Fibroblast of lung (primary cell): ENCODE measurements around the gene GRB10. TPM values are rescaled to one million over a fixed set of nuclear protein-coding genes. Genes with fewer than 3 reads are reported as not detected.

Source experiments
- DNase-seq, 2 donors: peaks; one replicate each; pipeline versions ENCODE4 v3.0.0 to v3.0.0-alpha.2; 2010; ENCODE audit warnings: low read depth in 2 of 2
- H2AFZ ChIP-seq: 2 replicates; pipeline ENCODE4 v1.5.1; 2012; ENCODE audit warnings: low read length, control low read depth, inconsistent platforms
- H3K27ac ChIP-seq: 2 replicates; pipeline ENCODE4 v1.5.1; 2011; ENCODE audit warnings: low read length, control low read depth; ENCODE audit not compliant: insufficient read depth
- H3K27me3 ChIP-seq: 2 replicates; pipeline ENCODE4 v1.5.1; 2011; ENCODE audit warnings: mild to moderate bottlenecking, low read length; ENCODE audit not compliant: control insufficient read depth, insufficient read depth
- H3K36me3 ChIP-seq: 2 replicates; pipeline ENCODE4 v1.5.1; 2011; ENCODE audit warnings: low read length; ENCODE audit not compliant: control insufficient read depth, insufficient read depth
- H3K4me1 ChIP-seq: 2 replicates; pipeline ENCODE4 v1.5.1; 2011; ENCODE audit warnings: low read length; ENCODE audit not compliant: control insufficient read depth, insufficient read depth; ENCODE audit errors: extremely low read depth
- H3K4me2 ChIP-seq: 2 replicates; pipeline ENCODE4 v1.5.1; 2011; ENCODE audit warnings: low read length, control low read depth; ENCODE audit not compliant: insufficient read depth; ENCODE audit errors: extremely low read depth
- H3K4me3 ChIP-seq, 4 experiments: fragments of 200-600 bp in 1 of 4; sonication (generic) in 1 of 4; replicated peaks in 1 of 4; 2 replicates each; pipeline ENCODE4 v1.5.1; 2011 to 2016; ENCODE audit warnings: low read length in 4 of 4, low read depth in 3 of 4, mild to moderate bottlenecking in 3 of 4, control low read depth in 2 of 4, inconsistent platforms in 1 of 4, mixed read lengths in 1 of 4; ENCODE audit not compliant: insufficient read depth in 1 of 4; ENCODE audit errors: control extremely low read depth in 1 of 4
- H3K79me2 ChIP-seq: 2 replicates; pipeline ENCODE4 v1.5.1; 2012; ENCODE audit warnings: mild to moderate bottlenecking, low read length, inconsistent platforms; ENCODE audit not compliant: control insufficient read depth, insufficient read depth
- H3K9ac ChIP-seq: 2 replicates; pipeline ENCODE4 v1.5.1; 2011; ENCODE audit warnings: mild to moderate bottlenecking, low read length, control low read depth; ENCODE audit not compliant: insufficient read depth
- H3K9me3 ChIP-seq: 2 replicates; pipeline ENCODE4 v1.5.1; 2012; ENCODE audit warnings: low read depth, low read length; ENCODE audit not compliant: control insufficient read depth, insufficient read depth
- H4K20me1 ChIP-seq: 2 replicates; pipeline ENCODE4 v1.5.1; 2011; ENCODE audit warnings: low read length; ENCODE audit not compliant: control insufficient read depth, insufficient read depth; ENCODE audit errors: extremely low read depth
- EZH2 ChIP-seq: IDR thresholded peaks from 2 replicates; pipeline ENCODE4 v1.5.1; 2012; ENCODE audit warnings: low read length, control low read depth, mild to moderate bottlenecking; ENCODE audit errors: missing control alignments
- polyA plus RNA-seq, 2 donors: library from polyadenylated mRNA; depleted of rRNA in 1 of 2; stranded (reverse) in 1 of 2; unstranded in 1 of 2; fragments of >200 nt; gene quantifications; 2 replicates each; pipeline ENCODE4 v1.2.1, GENCODE V29; 2011 to 2012; ENCODE audit warnings: missing spikeins in 1 of 2
- total RNA-seq: library from RNA; depleted of rRNA; stranded (reverse); fragments of >200 nt; gene quantifications from 2 replicates; pipeline ENCODE4 v1.2.1, GENCODE V29; 2014
- TF ChIP-seq, protein P1 (sequence below), 2 donors: IDR thresholded peaks in 1 of 2; conservative IDR thresholded peaks in 1 of 2; 1 replicate in 1 of 2; 2 replicates in 1 of 2; pipeline ENCODE4 v1.5.1; 2011 to 2012; ENCODE audit warnings: low read length in 2 of 2, control low read depth in 1 of 2, inconsistent platforms in 1 of 2, low read depth in 1 of 2, mild to moderate bottlenecking in 1 of 2

The GRB10 gene
- total and polyA plus RNA-seq, 2 donors (not counting 1 experiment from before 2014, with no cell fraction given) = 11.1 to 64.1 TPM

DNA sequence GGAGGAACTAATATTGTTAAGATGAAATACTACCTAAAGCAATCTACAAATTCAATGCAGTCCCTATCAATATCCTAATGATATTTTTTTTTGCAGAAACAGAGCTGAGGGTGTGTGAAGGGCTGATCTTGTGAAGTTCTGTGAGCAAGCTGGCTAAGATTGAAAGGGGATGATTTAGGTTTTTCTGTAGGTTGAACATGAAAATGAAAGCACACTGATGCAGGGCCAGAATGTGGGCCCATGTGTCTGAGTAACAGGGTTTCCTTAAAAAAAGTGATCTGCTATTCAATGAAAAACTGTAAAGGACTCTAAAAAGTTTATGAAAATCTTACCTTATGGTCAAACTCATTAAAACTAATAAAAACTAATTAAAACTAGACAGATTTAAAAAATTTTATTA, 47.4 kb downstream of the GRB10 start:
- H3K4me1 ChIP-seq = peaks cover 8% of the 10 kb centered on the region
- H3K36me3 ChIP-seq = no peaks in the 10 kb centered on the region
- H3K27ac ChIP-seq = no peak overlapping the region
- peaks cover 12% of the 10 kb centered on the region for H3K79me2 ChIP-seq
- H4K20me1 ChIP-seq = no peaks in the 10 kb centered on the region
- H3K4me3 ChIP-seq = no peak overlapping the region
- no peak overlapping the region for H3K9ac ChIP-seq
- DNase-seq = no peak
- H3K4me2 ChIP-seq = no peak overlapping the region
- H3K9me3 ChIP-seq = no peaks in the 10 kb centered on the region
- H2AFZ ChIP-seq = no peak overlapping the region
- TF ChIP-seq EZH2 = no peak
- TF ChIP-seq, protein P1, sequence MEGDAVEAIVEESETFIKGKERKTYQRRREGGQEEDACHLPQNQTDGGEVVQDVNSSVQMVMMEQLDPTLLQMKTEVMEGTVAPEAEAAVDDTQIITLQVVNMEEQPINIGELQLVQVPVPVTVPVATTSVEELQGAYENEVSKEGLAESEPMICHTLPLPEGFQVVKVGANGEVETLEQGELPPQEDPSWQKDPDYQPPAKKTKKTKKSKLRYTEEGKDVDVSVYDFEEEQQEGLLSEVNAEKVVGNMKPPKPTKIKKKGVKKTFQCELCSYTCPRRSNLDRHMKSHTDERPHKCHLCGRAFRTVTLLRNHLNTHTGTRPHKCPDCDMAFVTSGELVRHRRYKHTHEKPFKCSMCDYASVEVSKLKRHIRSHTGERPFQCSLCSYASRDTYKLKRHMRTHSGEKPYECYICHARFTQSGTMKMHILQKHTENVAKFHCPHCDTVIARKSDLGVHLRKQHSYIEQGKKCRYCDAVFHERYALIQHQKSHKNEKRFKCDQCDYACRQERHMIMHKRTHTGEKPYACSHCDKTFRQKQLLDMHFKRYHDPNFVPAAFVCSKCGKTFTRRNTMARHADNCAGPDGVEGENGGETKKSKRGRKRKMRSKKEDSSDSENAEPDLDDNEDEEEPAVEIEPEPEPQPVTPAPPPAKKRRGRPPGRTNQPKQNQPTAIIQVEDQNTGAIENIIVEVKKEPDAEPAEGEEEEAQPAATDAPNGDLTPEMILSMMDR (conservative IDR thresholded peaks at IDR 0.05 in 1 of 2, IDR thresholded peaks at IDR 0.05 in 1 of 2; ENCODE audit: low read depth in 1 of 2, low read length in 2 of 2) = no peak
- no peaks in the 10 kb centered on the region for H3K27me3 ChIP-seq

DNA sequence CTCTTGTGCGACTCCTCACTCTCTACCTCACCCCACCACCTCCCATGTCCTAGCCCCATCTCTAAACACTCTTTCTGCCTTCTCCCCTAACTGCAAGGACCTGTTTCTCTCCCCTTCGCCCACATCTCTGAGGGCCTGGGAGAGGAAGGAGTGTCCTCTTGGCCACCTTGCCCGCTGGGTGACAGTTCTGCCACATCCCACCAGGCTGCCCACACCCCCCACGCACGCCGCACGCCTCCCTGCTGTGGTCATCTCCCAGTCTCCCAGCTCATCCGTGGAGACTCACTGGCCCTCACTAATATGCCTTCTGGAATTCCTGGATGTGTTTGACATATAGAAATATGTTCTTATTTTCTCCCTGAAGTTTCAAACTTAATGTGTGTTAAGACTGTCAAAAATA, 48.5 kb downstream of the GRB10 start:
- Histone ChIP-seq H3K27ac (no peak overlapping the region), H3K36me3 (no peaks in the 10 kb centered on the region), H3K4me3 (no peak overlapping the region), H3K4me1 (peaks cover 10% of the 10 kb centered on the region), H3K9me3 (no peaks in the 10 kb centered on the region), H3K4me2 (no peak overlapping the region), H3K79me2 (peaks cover 12% of the 10 kb centered on the region), H3K27me3 (no peaks in the 10 kb centered on the region), H2AFZ (no peak overlapping the region), H4K20me1 (no peaks in the 10 kb centered on the region), H3K9ac (no peak overlapping the region)
- no peak for DNase-seq
- TF ChIP-seq, protein P1 (conservative IDR thresholded peaks at IDR 0.05 in 1 of 2, IDR thresholded peaks at IDR 0.05 in 1 of 2; ENCODE audit: low read depth in 1 of 2, low read length in 2 of 2) = no peak
- TF ChIP-seq EZH2 = no peak

DNA sequence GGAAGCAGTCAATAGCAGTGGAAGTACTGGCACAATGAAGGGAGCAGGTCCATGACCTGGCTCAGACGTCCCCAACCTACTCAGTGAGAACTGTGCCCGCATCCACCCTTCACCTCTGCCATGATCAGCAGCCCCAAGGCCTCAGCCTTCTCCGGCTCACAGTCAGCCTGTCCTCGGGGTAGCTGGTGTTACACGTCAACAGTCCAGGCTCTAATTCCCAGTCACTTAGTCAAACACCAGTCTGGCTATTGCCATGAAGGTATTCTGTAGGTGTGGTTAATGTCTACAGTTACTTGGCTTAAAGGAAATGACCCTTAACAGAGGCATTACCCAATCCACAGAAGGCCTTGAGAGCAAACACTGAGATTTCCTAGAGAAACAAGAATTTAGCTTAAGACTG, 49.1 kb downstream of the GRB10 start:
- TF ChIP-seq EZH2 = no peak
- TF ChIP-seq, protein P1 (conservative IDR thresholded peaks at IDR 0.05 in 1 of 2, IDR thresholded peaks at IDR 0.05 in 1 of 2; ENCODE audit: low read depth in 1 of 2, low read length in 2 of 2) = no peak
- peak in 1 of 2 donors; percentile 95 for DNase-seq
- H3K4me2 ChIP-seq = no peak overlapping the region
- H3K79me2 ChIP-seq = peaks cover 12% of the 10 kb centered on the region
- no peaks in the 10 kb centered on the region for H3K27me3 ChIP-seq
- peaks cover 10% of the 10 kb centered on the region for H3K4me1 ChIP-seq
- no peak overlapping the region for H3K27ac ChIP-seq
- H3K36me3 ChIP-seq = no peaks in the 10 kb centered on the region
- H3K9ac ChIP-seq = no peak overlapping the region
- no peaks in the 10 kb centered on the region for H4K20me1 ChIP-seq
- H3K9me3 ChIP-seq = no peaks in the 10 kb centered on the region
- no peak overlapping the region for H2AFZ ChIP-seq
- H3K4me3 ChIP-seq = no peak overlapping the region
